ENCODE data around the gene BPHL. TPM values are rescaled to one million over a fixed set of nuclear protein-coding genes. Genes with fewer than 3 reads are reported as not detected.

BPHL gene
- total RNA-seq, 2 experiments from 2014 or later: 5.5 to 8.0 TPM

Other genes starting within 250 kb of the BPHL start
- gene SERPINB9, start 215.4 kb upstream of the BPHL start, total RNA-seq: 10 to 100 TPM; 36.9 to 38.1 TPM
- gene SERPINB6, start 147.1 kb upstream of the BPHL start, total RNA-seq: 10 to 100 TPM; 51.0 to 52.8 TPM
- 10 to 100 TPM; 21.2 to 21.4 TPM for gene NQO2, start 118.8 kb upstream of the BPHL start, total RNA-seq
- gene RIPK1, start 50.2 kb upstream of the BPHL start, total RNA-seq: 10 to 100 TPM; 28.0 to 28.1 TPM
- 1 to 10 TPM; 2.7 to 3.5 TPM for gene TUBB2A, start 38.8 kb downstream of the BPHL start, total RNA-seq
- gene TUBB2B, start 108.9 kb downstream of the BPHL start, total RNA-seq: not detected
- gene PSMG4, start 140.2 kb downstream of the BPHL start, total RNA-seq: 10 to 100 TPM; 35.3 to 35.5 TPM

All from activated CD8-positive, alpha-beta T cell treated with anti-CD3 and anti-CD28 coated beads, Interleukin-2, amount 10 ng/mL, durations not matched to agents 7 days and 5 days (primary cell).